Activated CD8-positive, alpha-beta T cell treated with anti-CD3 and anti-CD28 coated beads, Interleukin-2, amount 10 ng/mL, durations not matched to agents 7 days and 5 days (primary cell): ENCODE results near the gene NFKBIL1. TPM values are rescaled to one million over a fixed set of nuclear protein-coding genes. Genes with fewer than 3 reads are reported as not detected.

Experiments used
- ATAC-seq: fragments of 150-1000 bp; cut with Tn5 transposase; one replicate; pipeline ENCODE4 v1.10.0; 2021; ENCODE audit warnings: moderate library complexity
- CTCF ChIA-PET: fragments of 350-600 bp; sonication (Branson Sonifier 250); formaldehyde crosslinking; loops from one replicate; lab custom pipeline; 2021; ENCODE audit warnings: antibody characterized with exemption; lab: Charles Lee
- POLR2A ChIA-PET: fragments of 350-600 bp; sonication (Branson Sonifier 250); formaldehyde crosslinking; loops from one replicate; lab custom pipeline; 2021; ENCODE audit warnings: antibody characterized with exemption; lab: Charles Lee
- DNase-seq: peaks from one replicate; pipeline ENCODE4 v3.0.0-alpha.2; 2020
- H3K27ac Mint-ChIP-seq: one replicate; pipeline ENCODE4 v1.8.0; 2021; ENCODE audit warnings: mild to moderate bottlenecking, mixed read lengths
- H3K27me3 Mint-ChIP-seq: one replicate; pipeline ENCODE4 v1.8.0; 2021; ENCODE audit warnings: low read depth, mixed read lengths
- H3K36me3 Mint-ChIP-seq: one replicate; pipeline ENCODE4 v1.8.0; 2021; ENCODE audit warnings: low read depth, mixed read lengths
- H3K4me1 Mint-ChIP-seq: one replicate; pipeline ENCODE4 v1.8.0; 2021; ENCODE audit warnings: low read depth, mixed read lengths
- H3K4me3 Mint-ChIP-seq: one replicate; pipeline ENCODE4 v1.8.0; 2021; ENCODE audit warnings: mild to moderate bottlenecking, mixed read lengths
- H3K9me3 Mint-ChIP-seq: one replicate; pipeline ENCODE4 v1.8.0; 2022; ENCODE audit warnings: mixed read lengths; ENCODE audit not compliant: insufficient read depth
- total RNA-seq, 2 experiments: library from RNA; stranded (reverse); gene quantifications; one replicate each; pipeline ENCODE4 v1.2.3, GENCODE V29; 2021

The NFKBIL1 gene
- total RNA-seq, 2 experiments from 2014 or later = 13.5 to 14.2 TPM

DNA sequence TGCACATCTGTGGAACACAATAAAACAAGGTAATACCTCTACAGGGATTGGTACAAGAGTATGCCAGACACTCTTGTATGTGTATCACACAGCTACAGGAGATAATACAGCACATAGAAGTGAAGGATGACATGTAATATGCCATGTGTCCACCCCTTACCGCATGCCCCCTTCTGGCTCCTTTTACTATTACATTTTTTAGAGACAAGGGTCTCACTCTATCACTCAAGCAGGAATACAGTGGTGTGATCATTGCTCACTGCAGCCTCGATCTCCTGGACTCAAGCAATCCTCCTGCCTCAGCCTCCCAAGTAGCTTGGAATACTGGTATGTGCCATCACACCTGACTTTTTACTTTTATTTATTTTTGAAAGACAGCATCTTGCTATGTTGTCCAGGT is 49.6 kb downstream of the NFKBIL1 start:
- peak; percentile 68 for DNase-seq
- Mint-ChIP-seq H3K27me3 (no peaks in the 10 kb centered on the region), H3K36me3 (peaks cover 6% of the 10 kb centered on the region), H3K27ac (peak overlapping the region; percentile 43), H3K4me1 (peaks cover 59% of the 10 kb centered on the region), H3K9me3 (no peaks in the 10 kb centered on the region), H3K4me3 (no peak overlapping the region)
- CTCF ChIA-PET = interaction anchor here (1.2 to 18.5 kb wide), 9 partner anchors 15 to 104 kb away, joined by 3 to 928 read pairs (median 73); partner anchors contain the start of genes AIF1, ATP6V1G2, DDX39B and LST1
- ATAC-seq = peak; percentile 68
- POLR2A ChIA-PET = interaction anchor here (0.7 to 8.1 kb wide), 11 partner anchors 10 to 102 kb away, joined by 3 to 388 read pairs (median 6); partner anchors contain the start of genes ATP6V1G2, BAG6, DDX39B and LST1

DNA sequence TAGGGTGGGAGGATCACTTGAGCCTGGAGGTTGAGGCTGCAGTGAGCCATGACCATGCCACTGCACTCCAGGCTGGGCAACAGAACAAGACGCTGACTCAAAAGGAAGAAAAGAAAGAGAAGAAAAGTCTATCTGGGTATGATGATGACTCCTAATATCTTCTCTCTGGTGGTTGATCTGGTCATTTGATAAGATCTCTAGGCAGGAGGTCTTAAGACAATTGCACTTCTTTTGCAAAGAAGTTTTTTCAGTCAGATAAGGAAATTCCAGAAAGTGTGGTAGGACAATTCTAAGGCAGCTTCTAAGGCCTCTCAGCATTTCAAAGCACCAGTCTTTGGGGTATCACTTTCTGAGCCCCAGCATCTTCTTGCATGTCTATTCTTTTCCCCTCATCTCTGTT is 59.9 kb downstream of the NFKBIL1 start:
- H3K9me3 Mint-ChIP-seq = no peaks in the 10 kb centered on the region
- DNase-seq (no peak), ATAC-seq (no peak)
- peaks cover 6% of the 10 kb centered on the region for H3K27me3 Mint-ChIP-seq
- H3K4me3 Mint-ChIP-seq = no peak overlapping the region
- peaks cover 5% of the 10 kb centered on the region for H3K4me1 Mint-ChIP-seq
- ChIA-PET POLR2A (no interaction called here), CTCF (interaction anchor here (1.2 to 1.5 kb wide), 2 partner anchors 9 to 56 kb away, joined by 4 read pairs; no protein-coding TSS in a partner anchor)
- no peaks in the 10 kb centered on the region for H3K36me3 Mint-ChIP-seq
- peak overlapping the region; percentile 64 for H3K27ac Mint-ChIP-seq

Other genes with a start within 250 kb of the NFKBIL1 start
- 1,000 to 10,000 TPM; 3,406 to 3,473 TPM for gene HLA-B, start 190.4 kb upstream of the NFKBIL1 start, total RNA-seq
- 1 to 10 TPM; 8.7 to 9.0 TPM for gene MICA, start 144.0 kb upstream of the NFKBIL1 start, total RNA-seq
- gene MICB, start 49.5 kb upstream of the NFKBIL1 start, total RNA-seq = 10 to 100 TPM; 49.0 TPM
- gene MCCD1, start 18.6 kb upstream of the NFKBIL1 start, total RNA-seq = not detected
- 100 to 1,000 TPM; 477 to 488 TPM for gene DDX39B, start 5.6 kb upstream of the NFKBIL1 start, total RNA-seq
- gene ATP6V1G2, start 1.0 kb upstream of the NFKBIL1 start, total RNA-seq = 1 to 10 TPM; 2.5 TPM
- 10 to 100 TPM; 19.4 to 24.6 TPM for gene LTA, start 24.7 kb downstream of the NFKBIL1 start, total RNA-seq
- 10 to 100 TPM; 53.4 to 55.0 TPM for gene TNF, start 28.0 kb downstream of the NFKBIL1 start, total RNA-seq
- 100 to 1,000 TPM; 613 to 618 TPM for gene LTB, start 34.8 kb downstream of the NFKBIL1 start, total RNA-seq
- 100 to 1,000 TPM; 125 to 139 TPM for gene LST1, start 38.7 kb downstream of the NFKBIL1 start, total RNA-seq
- 100 to 1,000 TPM; 107 to 115 TPM for gene NCR3, start 45.4 kb downstream of the NFKBIL1 start, total RNA-seq
- gene AIF1, start 67.6 kb downstream of the NFKBIL1 start, total RNA-seq = 100 to 1,000 TPM; 177 TPM
- 100 to 1,000 TPM; 260 to 279 TPM for gene PRRC2A, start 73.1 kb downstream of the NFKBIL1 start, total RNA-seq
- 100 to 1,000 TPM; 259 to 267 TPM for gene BAG6, start 105.1 kb downstream of the NFKBIL1 start, total RNA-seq
- 1 to 10 TPM; 3.2 to 5.1 TPM for gene APOM, start 108.3 kb downstream of the NFKBIL1 start, total RNA-seq
- gene C6orf47, start 113.2 kb downstream of the NFKBIL1 start, total RNA-seq = 10 to 100 TPM; 22.5 to 23.8 TPM
- 10 to 100 TPM; 29.0 to 34.7 TPM for gene GPANK1, start 117.4 kb downstream of the NFKBIL1 start, total RNA-seq
- gene CSNK2B, start 118.5 kb downstream of the NFKBIL1 start, total RNA-seq = 100 to 1,000 TPM; 233 to 250 TPM
- 10 to 100 TPM; 22.6 to 23.2 TPM for gene LY6G5B, start 122.4 kb downstream of the NFKBIL1 start, total RNA-seq
- 1 to 10 TPM; 4.3 to 5.5 TPM for gene LY6G5C, start 133.5 kb downstream of the NFKBIL1 start, total RNA-seq
- gene ABHD16A, start 155.7 kb downstream of the NFKBIL1 start, total RNA-seq = 10 to 100 TPM; 52.1 to 55.4 TPM
- not detected for gene LY6G6F, start 159.3 kb downstream of the NFKBIL1 start, total RNA-seq
- not detected for gene LY6G6D, start 167.7 kb downstream of the NFKBIL1 start, total RNA-seq
- under 1 TPM in 1 of 2 experiments, not detected in 1; 0.26 TPM for gene LY6G6C, start 174.1 kb downstream of the NFKBIL1 start, total RNA-seq
- gene MPIG6B, start 175.8 kb downstream of the NFKBIL1 start, total RNA-seq = under 1 TPM; 0.71 to 0.91 TPM
- gene DDAH2, start 181.7 kb downstream of the NFKBIL1 start, total RNA-seq = 10 to 100 TPM; 31.9 to 33.7 TPM
- gene CLIC1, start 188.9 kb downstream of the NFKBIL1 start, total RNA-seq = 100 to 1,000 TPM; 617 to 651 TPM
- 10 to 100 TPM; 64.8 to 73.6 TPM for gene MSH5, start 192.4 kb downstream of the NFKBIL1 start, total RNA-seq
- 10 to 100 TPM; 14.3 to 15.4 TPM for gene SAPCD1, start 215.0 kb downstream of the NFKBIL1 start, total RNA-seq
- gene VWA7, start 229.7 kb downstream of the NFKBIL1 start, total RNA-seq = 1 to 10 TPM; 6.4 to 6.6 TPM
- gene VARS1, start 248.1 kb downstream of the NFKBIL1 start, total RNA-seq = 100 to 1,000 TPM; 114 to 115 TPM